Liver (tissue), 2 donors: Measurements from ENCODE around the gene PDZD2.

Experiments used
- EGR1 ChIP-seq, 2 donors: IDR thresholded peaks; 2 replicates each; pipeline ENCODE4 v1.6.1; 2016 to 2018; ENCODE audit warnings: antibody characterized with exemption in 2 of 2, low read depth in 2 of 2
- TF ChIP-seq, protein P1 (sequence below): IDR thresholded peaks from 2 replicates; pipeline ENCODE4 v1.6.1; 2016; ENCODE audit warnings: antibody characterized with exemption
- donor health status: healthy.

- TF ChIP-seq, protein P1, sequence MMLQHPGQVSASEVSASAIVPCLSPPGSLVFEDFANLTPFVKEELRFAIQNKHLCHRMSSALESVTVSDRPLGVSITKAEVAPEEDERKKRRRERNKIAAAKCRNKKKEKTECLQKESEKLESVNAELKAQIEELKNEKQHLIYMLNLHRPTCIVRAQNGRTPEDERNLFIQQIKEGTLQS = no peak
- no peak for TF ChIP-seq EGR1 (IDR thresholded peaks at IDR 0.05; ENCODE audit: low read depth in 2 of 2)
These were observed 32.4 kb downstream of the PDZD2 start for GRCh38 chr5:31671339-31671741.
